ENCODE data around the gene TBC1D8B.
"Not testable (repeated sequence)": the region's sequence is repeated elsewhere in the genome, so short reads cannot be mapped to it uniquely, and the experiment has no call there.

TBC1D8B gene

GRCh38 chrX:106802388-106803275 lies at the start of gene TBC1D8B:
TSS of gene TBC1D8B (plus strand) at chrX:106802673. CDS start at chrX:106802854, 181 bp downstream.
- DNase-seq = peak; percentile 90

GRCh38 chrX:106769288-106769687 lies 33.2 kb upstream of the TBC1D8B start:
- DNase-seq = not testable (repeated sequence)

GRCh38 chrX:106774981-106775380 lies 27.5 kb upstream of the TBC1D8B start:
- no peak for DNase-seq

GRCh38 chrX:106780264-106780663 lies 22.2 kb upstream of the TBC1D8B start:
- DNase-seq = no peak

- DNase-seq = no peak
These were observed 21.7 kb upstream of the TBC1D8B start for GRCh38 chrX:106780664-106781377.

GRCh38 chrX:106783716-106784115 lies 18.8 kb upstream of the TBC1D8B start:
- no peak for DNase-seq

GRCh38 chrX:106791495-106791894 lies 11.0 kb upstream of the TBC1D8B start:
- DNase-seq = no peak

GRCh38 chrX:106802063-106802387 lies 448 bp upstream of the TBC1D8B start:
- DNase-seq = no peak

GRCh38 chrX:106811131-106811910 lies 8.8 kb downstream of the TBC1D8B start:
- no peak for DNase-seq

GRCh38 chrX:106812930-106813329 lies 10.5 kb downstream of the TBC1D8B start:
- DNase-seq = not testable (repeated sequence)

GRCh38 chrX:106814093-106814492 lies 11.6 kb downstream of the TBC1D8B start:
- not testable (repeated sequence) for DNase-seq

GRCh38 chrX:106862972-106863688 lies 60.7 kb downstream of the TBC1D8B start:
- no peak for DNase-seq

GRCh38 chrX:106863697-106864096 lies 61.2 kb downstream of the TBC1D8B start:
- no peak for DNase-seq

- not testable (repeated sequence) for DNase-seq
These were observed 70.3 kb downstream of the TBC1D8B start for GRCh38 chrX:106872796-106873195.

- DNase-seq = no peak
These were observed 71.6 kb downstream of the TBC1D8B start for GRCh38 chrX:106874075-106874474.

- no peak for DNase-seq
These were observed 72.7 kb downstream of the TBC1D8B start for GRCh38 chrX:106875151-106875550.

GRCh38 chrX:106889468-106889867 lies 87.0 kb downstream of the TBC1D8B start:
- no peak for DNase-seq

- no peak for DNase-seq
These were observed 89.4 kb downstream of the TBC1D8B start for GRCh38 chrX:106891762-106892460.

GRCh38 chrX:106894392-106894909 lies 92.0 kb downstream of the TBC1D8B start:
- peak; percentile 50 for DNase-seq

GRCh38 chrX:106894978-106895452 lies 92.5 kb downstream of the TBC1D8B start:
- peak; percentile 36 for DNase-seq

GRCh38 chrX:106897259-106897658 lies 94.8 kb downstream of the TBC1D8B start:
- no peak for DNase-seq
